ENCODE measurements around the gene RBFA.
"Not testable (repeated sequence)": the region's sequence is repeated elsewhere in the genome, so short reads cannot be mapped to it uniquely, and the experiment has no call there.

- TF ChIP-seq CTCF (IDR thresholded peaks at IDR 0.05; ENCODE audit: extremely low read depth in 1 of 2, insufficient read depth in 1 of 2, low read depth in 1 of 2, low read length in 2 of 2); POLR2A (IDR thresholded peaks at IDR 0.05; ENCODE audit: low read depth, low read length); MAX (IDR thresholded peaks at IDR 0.05; ENCODE audit: insufficient read depth, insufficient read length); MYC (IDR thresholded peaks at IDR 0.05; ENCODE audit: low read depth, low read length); POLR2AphosphoS5 (IDR thresholded peaks at IDR 0.05; ENCODE audit: insufficient read depth, low read depth, low read length); EZH2 (IDR thresholded peaks at IDR 0.05; ENCODE audit: borderline replicate concordance, low read depth, low read length, severe bottlenecking); JUN (IDR thresholded peaks at IDR 0.05; ENCODE audit: borderline replicate concordance, insufficient read depth, insufficient read length, low read depth): not testable (repeated sequence)
Measured at GRCh38 chr18:80011496-80012137, 22.6 kb upstream of the RBFA start.
